DMS79 (cell line): Measurements from ENCODE around the gene CCL4L2.
"Not testable (repeated sequence)": the region's sequence is repeated elsewhere in the genome, so short reads cannot be mapped to it uniquely, and the experiment has no call there.

Experiments
- DNase-seq: peaks from one replicate; lab custom pipeline; 2025; lab: John Stamatoyannopoulos, UW

The CCL4L2 gene

DNA sequence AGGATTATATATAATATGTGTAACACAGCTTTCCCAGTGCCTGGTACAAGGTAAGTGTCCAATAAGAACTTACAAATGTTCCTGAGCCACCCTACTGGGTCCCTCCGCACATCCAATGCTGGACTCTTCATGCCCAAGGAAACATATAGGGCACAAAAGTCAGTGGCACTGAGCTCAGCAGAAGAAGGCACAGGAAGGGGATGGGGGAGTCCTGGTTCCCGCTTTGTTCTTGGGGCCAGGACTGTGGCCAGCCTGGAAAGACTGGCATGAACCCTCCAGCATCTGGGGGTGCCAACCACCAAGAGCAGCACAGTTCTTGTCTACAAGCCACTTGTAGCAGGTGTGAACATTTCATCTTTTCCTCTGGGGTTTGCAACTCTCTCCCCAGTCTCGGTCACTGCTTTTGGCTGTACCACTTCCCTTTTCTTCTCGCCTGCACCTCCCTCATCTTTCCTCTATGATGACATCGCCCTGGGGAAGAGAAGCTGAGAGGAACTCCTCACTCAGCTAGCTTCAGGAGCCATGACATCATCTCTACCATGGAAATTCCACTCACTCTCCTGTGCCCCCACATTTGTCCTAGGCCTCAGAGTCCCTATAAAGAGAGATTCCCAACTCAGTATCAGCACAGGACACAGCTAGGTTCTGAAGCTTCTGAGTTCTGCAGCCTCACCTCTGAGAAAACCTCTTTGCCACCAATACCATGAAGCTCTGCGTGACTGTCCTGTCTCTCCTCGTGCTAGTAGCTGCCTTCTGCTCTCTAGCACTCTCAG, at the start of gene CCL4L2:
Gene CCL4L2 (plus strand): TSS at position 625 of the 773 bp plus-strand sequence.
- DNase-seq = not testable (repeated sequence)

DNA sequence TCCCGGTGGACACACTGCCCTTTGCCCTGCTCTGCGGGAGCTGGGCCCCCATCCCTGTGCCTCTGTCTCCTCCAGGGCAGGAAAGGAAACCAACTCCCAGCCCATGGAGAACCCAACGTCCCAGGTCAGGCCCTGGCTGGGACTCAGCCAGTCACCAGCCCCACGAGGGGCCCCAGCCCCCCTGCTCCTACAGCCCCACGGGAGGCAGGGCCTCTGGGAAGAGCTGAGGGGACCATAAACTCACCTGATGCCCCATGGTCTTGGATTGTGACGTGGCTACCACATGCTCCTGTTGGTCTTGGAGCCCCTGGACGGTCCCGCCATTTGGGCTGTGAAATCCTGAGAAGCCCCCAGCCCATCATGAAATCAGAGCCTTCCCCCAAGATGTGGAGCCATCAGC, 42.0 kb upstream of the CCL4L2 start:
- not testable (repeated sequence) for DNase-seq

DNA sequence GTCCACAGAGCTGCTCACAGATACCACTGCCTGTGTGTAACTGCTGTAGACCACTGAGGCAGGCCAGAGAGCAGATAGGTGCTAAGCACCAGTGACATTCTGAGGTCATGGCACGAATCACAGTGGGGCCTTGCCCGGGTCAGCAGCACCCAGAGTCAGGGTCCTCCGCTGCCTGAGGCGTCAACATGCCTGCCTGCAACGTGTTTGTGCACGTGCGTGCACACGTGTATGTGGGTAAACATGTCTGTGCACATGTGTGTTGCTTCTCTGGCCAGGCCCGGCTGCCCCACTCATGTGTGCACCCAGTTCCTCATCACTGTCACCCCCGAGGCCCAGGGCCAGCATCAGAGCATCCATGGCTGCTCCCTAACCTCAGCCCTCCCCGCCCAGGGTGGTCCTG, 34.3 kb upstream of the CCL4L2 start, which contains the start of gene TBC1D3B:
Gene TBC1D3B (minus strand): TSS at position 101 of the 400 bp plus-strand sequence. CDS start 1,586 bp downstream, outside the sequence.
- DNase-seq = not testable (repeated sequence)

DNA sequence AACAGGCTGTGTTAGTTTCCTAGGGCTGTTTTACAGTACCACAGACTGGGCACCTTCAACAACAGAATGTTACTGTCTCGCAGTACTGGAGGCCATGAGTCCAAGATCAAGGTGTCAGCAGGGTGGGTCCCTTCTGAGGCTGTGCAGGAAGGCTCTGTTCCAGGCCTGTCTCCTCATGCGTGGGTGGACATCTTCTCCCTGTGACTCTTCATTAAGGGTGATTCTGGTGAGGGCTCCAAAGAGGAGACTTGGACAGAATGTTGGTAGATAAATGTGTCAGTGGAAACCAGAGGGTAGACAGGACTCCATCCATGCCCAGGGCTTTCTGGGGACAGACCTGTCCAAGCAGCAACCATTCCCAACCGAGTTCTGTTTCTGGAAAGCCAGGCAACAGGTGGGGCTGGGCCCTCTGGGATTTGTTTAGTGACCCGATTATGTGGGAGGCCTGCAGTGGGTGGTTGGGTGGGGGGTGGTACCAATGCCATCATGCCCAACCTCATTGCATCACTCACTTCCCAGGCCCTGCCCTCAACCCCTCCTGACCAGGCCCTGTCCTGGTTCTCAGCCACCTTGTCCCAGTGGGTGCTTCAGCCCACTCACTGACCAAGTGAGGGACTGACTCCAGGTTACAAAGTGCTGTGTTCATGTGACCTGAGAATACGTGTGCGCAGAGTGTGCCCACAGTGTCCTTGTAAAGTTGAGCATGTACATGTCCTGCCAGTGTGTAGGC, 29.3 kb upstream of the CCL4L2 start:
- DNase-seq = not testable (repeated sequence)

- DNase-seq = no peak
Observed at GRCh38 chr17:36182176-36183000, 28.5 kb upstream of the CCL4L2 start.

DNA sequence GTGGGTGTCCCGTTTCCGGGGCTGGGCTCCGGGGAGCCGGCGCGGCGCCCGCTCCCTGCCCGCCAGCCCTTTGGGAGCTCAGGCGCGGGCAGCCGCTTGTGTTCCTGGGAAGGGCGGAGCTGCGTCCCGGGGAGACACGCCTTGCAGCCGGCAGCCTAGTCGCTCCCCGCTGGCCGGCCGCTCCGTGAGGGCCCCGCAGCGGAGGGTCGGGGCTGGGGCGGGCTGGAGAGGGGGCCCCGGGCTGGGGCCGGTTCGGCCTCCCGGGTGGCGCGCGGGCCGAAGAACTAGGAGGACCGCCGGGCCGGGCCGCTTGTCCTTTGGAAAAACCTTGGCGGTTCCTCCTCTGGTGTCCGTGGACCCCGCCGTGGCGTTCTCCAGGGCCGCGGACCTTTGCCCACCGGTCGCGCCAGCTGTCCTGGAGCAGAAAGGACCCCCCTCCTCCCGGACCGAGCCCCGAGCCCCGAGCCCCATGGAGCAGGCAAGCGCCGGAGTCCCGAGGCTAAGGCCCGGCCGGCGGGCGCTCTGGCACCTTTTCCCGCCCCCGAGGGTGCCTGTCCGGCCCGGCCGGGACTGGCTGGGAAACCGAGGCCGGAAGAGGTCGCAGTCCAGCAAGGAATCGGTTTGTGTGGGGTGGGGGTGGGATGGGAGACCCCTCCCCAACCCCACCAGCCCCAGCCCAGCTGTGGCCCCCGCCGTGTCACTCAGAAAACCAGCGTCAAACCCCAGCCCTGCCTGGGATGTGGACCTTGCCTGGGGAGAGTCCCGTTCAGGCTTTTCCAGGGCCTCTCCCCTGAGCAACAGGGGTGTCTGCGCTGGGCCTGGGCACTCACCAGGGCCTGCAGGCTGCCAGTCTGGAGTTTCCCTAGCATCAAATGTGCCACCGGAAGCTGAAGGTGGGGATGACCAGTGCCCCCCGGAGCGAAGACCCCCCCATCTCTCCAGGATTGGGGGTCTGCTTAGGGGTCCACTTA, 27.6 kb upstream of the CCL4L2 start:
- no peak for DNase-seq

DNA sequence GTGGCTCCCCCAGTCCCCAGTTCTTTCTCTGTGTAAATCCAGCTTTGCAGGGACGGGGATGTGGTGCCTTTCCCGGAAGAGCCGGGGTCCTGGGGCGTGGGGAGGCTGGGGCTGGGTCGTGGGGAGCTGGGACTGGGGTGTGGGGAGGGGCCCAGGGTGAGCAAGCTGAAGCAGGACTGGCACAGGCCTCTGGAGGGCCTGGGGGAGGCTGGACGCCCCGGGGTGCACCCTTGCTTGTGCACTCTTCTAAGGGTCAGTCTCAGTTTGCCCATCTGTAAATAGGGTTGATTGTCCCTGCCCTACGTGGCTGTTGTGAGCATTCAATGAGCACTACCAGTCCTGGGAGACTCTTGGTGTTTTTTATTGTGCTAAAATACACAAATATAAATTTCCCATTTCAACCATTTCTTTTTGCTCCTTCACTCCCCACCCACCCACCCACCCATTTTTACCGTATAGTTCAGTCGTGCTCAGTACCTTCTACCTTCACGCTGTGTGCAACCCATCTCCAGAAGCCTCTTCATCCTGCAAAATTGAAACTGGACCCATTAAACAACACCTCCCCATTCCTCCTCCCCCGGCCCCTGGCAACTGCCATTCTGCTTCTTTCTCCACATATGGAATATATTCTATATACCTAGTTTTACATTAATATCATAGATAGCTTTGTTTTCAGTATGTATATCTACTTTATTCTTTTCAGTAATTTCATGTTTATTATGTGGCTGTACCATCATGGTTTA, 26.7 kb upstream of the CCL4L2 start:
- DNase-seq = no peak

DNA sequence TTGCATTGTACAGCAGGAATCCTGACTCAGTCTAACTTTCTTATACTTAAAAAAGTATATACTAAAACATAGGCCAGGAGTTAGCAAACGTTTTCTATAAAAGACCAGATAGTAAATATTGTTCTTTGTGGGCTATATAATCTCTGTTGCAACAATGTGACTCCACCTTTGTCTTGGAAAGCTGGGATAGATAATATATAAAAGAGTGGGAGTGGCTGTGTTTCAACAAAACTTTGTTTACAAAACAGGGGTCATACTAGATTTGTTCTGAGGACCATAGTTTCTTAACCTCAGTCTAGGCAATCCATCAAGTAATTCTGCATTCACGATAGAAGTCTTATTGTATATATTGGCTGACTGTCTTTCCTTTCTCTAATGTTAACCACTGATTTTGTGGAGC, 25.4 kb upstream of the CCL4L2 start:
- no peak for DNase-seq

GRCh38 chr17:36186810-36187763, 23.8 kb upstream of the CCL4L2 start:
- DNase-seq = not testable (repeated sequence)

DNA sequence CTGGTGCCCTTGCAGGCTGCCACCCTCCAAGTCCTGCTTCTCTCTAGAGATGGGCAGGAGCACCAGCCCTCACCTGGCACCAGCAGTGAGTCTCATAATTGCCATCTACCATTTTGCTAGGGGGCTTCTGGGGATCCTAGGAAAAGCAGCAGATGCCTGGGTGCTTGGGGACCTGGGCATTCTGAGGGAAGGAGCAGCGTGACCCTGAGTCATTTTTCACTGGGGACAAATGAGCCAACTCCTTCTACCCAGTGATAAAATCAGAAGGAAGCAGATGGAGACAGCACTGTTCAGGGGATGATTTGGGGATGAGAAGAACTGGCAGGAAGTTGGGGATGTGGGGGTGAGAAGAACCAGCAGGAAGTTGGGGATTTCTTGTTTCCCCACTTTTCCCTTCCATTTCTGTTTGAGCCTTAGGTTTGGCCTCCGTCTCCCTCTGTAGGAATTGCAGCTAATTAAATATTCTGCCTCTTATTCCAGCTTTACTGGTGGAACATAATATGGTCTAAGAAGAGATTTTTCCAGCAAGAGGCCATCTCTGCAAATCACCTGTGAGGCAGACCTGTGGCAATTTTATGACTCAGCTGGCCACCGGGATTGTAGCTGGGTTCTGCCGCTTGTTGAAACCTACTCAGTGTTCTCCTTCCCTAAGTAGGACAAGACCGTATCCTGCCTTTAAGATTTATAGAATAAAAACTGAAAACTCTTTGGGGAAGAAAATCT, 22.8 kb upstream of the CCL4L2 start:
- not testable (repeated sequence) for DNase-seq

GRCh38 chr17:36188891-36189306, 22.0 kb upstream of the CCL4L2 start:
- no peak for DNase-seq

- not testable (repeated sequence) for DNase-seq
Observed at GRCh38 chr17:36189993-36190392, 20.9 kb upstream of the CCL4L2 start.

GRCh38 chr17:36190549-36191330, 20.1 kb upstream of the CCL4L2 start:
- DNase-seq = not testable (repeated sequence)

- DNase-seq = no peak
Observed at GRCh38 chr17:36193216-36193775, 17.6 kb upstream of the CCL4L2 start.

- DNase-seq = not testable (repeated sequence)
Observed at GRCh38 chr17:36194147-36194831, 16.6 kb upstream of the CCL4L2 start.

DNA sequence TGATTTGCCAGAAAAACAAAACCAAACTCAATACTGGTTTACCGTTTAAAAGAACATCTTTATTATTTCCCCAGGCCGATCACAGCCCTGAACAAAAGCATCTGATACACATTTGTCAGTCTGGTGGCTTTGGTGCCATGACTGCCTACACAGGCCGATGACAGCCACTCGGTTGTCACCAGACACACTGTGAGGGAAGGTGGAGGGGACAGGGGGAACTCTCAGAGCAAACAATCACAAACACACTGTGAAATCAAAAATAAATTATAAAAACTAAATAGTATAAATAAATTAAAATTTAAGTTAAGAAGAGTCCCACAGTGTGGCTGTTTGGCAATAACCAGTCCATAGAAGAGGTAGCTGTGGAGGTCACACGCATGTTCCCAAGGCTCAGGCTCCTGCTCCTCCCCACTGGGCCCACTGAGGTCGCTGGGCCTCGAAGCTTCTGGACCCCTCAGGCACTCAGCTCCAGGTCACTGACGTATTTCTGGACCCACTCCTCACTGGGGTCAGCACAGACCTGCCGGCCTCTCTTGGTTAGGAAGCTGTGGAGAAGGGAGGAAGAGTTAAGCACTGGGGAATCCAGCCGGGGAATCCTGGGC, 15.9 kb upstream of the CCL4L2 start:
- DNase-seq = not testable (repeated sequence)
